T-cell (primary cell): ENCODE results near the gene HERPUD2. TPM values are rescaled to one million over a fixed set of nuclear protein-coding genes. Genes with fewer than 3 reads are reported as not detected.
A peak's percentile ranks its signal among the peaks of the same experiment; 100 is the strongest.

ENCODE experiments used
- ATAC-seq, 4 experiments: fragments of 200-7000 bp in 3 of 4; fragments of 150-1000 bp in 1 of 4; cut with Tn5 transposase; replicated peaks in 1 of 4; 1 replicate in 3 of 4; 2 replicates in 1 of 4; pipeline ENCODE4 v1.10.0; 2021; ENCODE audit warnings: moderate library complexity in 3 of 4, mild to moderate bottlenecking in 2 of 4, moderate number of reproducible peaks in 1 of 4
- CTCF ChIA-PET, 2 donors: fragments of 300-600 bp; sonication (Branson Sonifier 250); formaldehyde crosslinking; loops; one replicate each; lab custom pipeline; 2022; ENCODE audit warnings: antibody characterized with exemption in 2 of 2; lab: Charles Lee
- POLR2A ChIA-PET, 2 donors: fragments of 300-600 bp; sonication (Branson Sonifier 250); formaldehyde crosslinking; loops; one replicate each; lab custom pipeline; 2022; ENCODE audit warnings: antibody characterized with exemption in 2 of 2; lab: Charles Lee
- DNase-seq, 35 experiments: peaks; one replicate each; pipeline versions ENCODE4 v3.0.0 to v3.0.0-alpha.2; 2013 to 2023
- H3K27ac ChIP-seq: one replicate; pipeline ENCODE4 v1.5.1; 2013; ENCODE audit warnings: low read length
- H3K27me3 ChIP-seq, 2 experiments: replicated peaks in 1 of 2; 1 replicate in 1 of 2; 2 replicates in 1 of 2; pipeline versions ENCODE4 v1.6.1 to v1.7.0; 2013; ENCODE audit warnings: low read length in 1 of 2, mixed read lengths in 1 of 2; ENCODE audit not compliant: control insufficient read depth in 2 of 2, insufficient read depth in 2 of 2; ENCODE audit errors: extremely low read depth in 1 of 2
- H3K36me3 ChIP-seq, 2 donors: 1 replicate in 1 of 2; 2 replicates in 1 of 2; pipeline versions ENCODE4 v1.6.1 to v1.7.0; 2013; ENCODE audit warnings: low read length in 1 of 2; ENCODE audit not compliant: control insufficient read depth in 2 of 2, insufficient read depth in 1 of 2; ENCODE audit errors: extremely low read depth in 1 of 2
- H3K4me1 ChIP-seq, 2 experiments: 1 replicate in 1 of 2; 2 replicates in 1 of 2; pipeline versions ENCODE4 v1.6.1 to v1.7.0; 2013; ENCODE audit warnings: low read length in 2 of 2, mixed read lengths in 1 of 2; ENCODE audit not compliant: insufficient read depth in 2 of 2, control insufficient read depth in 1 of 2; ENCODE audit errors: extremely low read depth in 1 of 2
- H3K4me3 ChIP-seq, 2 donors: 1 replicate in 1 of 2; 2 replicates in 1 of 2; pipeline versions ENCODE4 v1.5.1 to v1.7.0; 2013; ENCODE audit warnings: mild to moderate bottlenecking in 2 of 2, low read length in 1 of 2, moderate library complexity in 1 of 2; ENCODE audit not compliant: control insufficient read depth in 1 of 2; ENCODE audit errors: extremely low read depth in 1 of 2
- H3K9me3 ChIP-seq: 2 replicates; pipeline ENCODE4 v1.7.0; 2013
- H3K27ac Mint-ChIP-seq, 2 donors: one replicate each; pipeline ENCODE4 v1.8.0; 2020 to 2021; ENCODE audit warnings: mild to moderate bottlenecking in 2 of 2, mixed read lengths in 2 of 2
- H3K27me3 Mint-ChIP-seq, 2 donors: one replicate each; pipeline ENCODE4 v1.8.0; 2021 to 2022; ENCODE audit warnings: mixed read lengths in 2 of 2
- H3K36me3 Mint-ChIP-seq: one replicate; pipeline ENCODE4 v1.8.0; 2021; ENCODE audit warnings: mixed read lengths
- H3K4me1 Mint-ChIP-seq, 3 donors: one replicate each; pipeline ENCODE4 v1.8.0; 2020 to 2022; ENCODE audit warnings: mixed read lengths in 3 of 3, mild to moderate bottlenecking in 1 of 3
- H3K4me3 Mint-ChIP-seq, 3 donors: one replicate each; pipeline ENCODE4 v1.8.0; 2020 to 2022; ENCODE audit warnings: mild to moderate bottlenecking in 3 of 3, mixed read lengths in 3 of 3, moderate library complexity in 3 of 3
- H3K9me3 Mint-ChIP-seq, 3 donors: one replicate each; pipeline ENCODE4 v1.8.0; 2020 to 2022; ENCODE audit warnings: mixed read lengths in 3 of 3
- WGBS: methylation state at CpG from one replicate; pipeline ENCODE4 v1.1.5; 2013; ENCODE audit warnings: missing lambda C conversion rate; ENCODE audit not compliant: insufficient coverage; 5-methylcytosine and 5-hydroxymethylcytosine counted together
- total RNA-seq, 35 experiments: library from RNA in 6 of 35; stranded (reverse) in 6 of 35; fragments of 120-200 nt in 1 of 35; gene quantifications; one replicate each; pipeline versions ENCODE4 v1.2.1 to v1.2.4 and lab custom pipeline; 2013 to 2026

HERPUD2 gene, protein sequence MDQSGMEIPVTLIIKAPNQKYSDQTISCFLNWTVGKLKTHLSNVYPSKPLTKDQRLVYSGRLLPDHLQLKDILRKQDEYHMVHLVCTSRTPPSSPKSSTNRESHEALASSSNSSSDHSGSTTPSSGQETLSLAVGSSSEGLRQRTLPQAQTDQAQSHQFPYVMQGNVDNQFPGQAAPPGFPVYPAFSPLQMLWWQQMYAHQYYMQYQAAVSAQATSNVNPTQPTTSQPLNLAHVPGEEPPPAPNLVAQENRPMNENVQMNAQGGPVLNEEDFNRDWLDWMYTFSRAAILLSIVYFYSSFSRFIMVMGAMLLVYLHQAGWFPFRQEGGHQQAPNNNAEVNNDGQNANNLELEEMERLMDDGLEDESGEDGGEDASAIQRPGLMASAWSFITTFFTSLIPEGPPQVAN
- 100 to 1,000 TPM in 1 of 5 donors, 10 to 100 TPM in 4; 58.4 to 122 (median 67.5) TPM for total RNA-seq
- total RNA-seq (2013), result 65.2 TPM
- 21.5 to 199 (median 121) reads per million in 29 experiments for total RNA-seq (lab: John Stamatoyannopoulos, UW)

DNA sequence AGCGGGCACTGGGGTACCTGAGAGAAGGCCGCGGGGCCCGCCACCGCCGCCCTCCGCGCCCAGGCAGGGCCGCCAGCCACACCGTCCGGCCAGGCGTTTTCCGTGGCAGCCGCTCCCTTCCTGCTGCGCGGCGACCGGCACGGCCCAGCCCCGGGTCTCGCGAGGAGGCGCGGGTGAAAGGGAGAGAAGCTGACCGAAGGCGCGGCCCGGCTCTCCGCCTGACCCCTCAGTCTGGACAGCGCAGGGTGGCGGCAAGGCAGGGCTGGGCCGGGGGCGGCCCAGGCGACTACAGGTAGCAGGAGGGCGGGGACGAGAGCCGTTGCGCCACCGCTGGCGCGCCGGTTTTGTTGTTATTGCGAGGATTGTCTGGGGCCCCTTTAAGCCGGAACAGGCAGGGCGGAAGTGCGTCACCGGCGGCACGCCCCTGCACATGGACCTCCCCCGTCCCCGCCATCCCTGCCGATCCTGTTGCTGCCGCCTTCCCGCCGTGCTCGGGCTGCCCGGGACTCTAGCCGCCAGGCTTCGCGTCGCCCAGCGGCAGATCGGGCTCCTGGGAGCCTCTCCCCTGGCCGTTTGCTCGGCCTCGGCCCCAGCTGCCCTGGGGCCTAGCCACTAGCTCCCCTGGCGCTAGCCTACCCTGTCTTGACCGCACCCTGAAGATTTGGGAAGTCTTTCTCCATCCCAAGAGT lies at the start of gene HERPUD2:
HERPUD2 (minus strand) TSS at position 352 of the 689 bp plus-strand sequence. CDS start 805 bp downstream, outside the sequence.
- H3K4me3 ChIP-seq, result peak within 1 kb of the TSS; percentile 92 to 96
- H3K36me3 Mint-ChIP-seq, result peaks cover 19% of the 10 kb centered on the region
- POLR2A ChIA-PET, result interaction anchor here (0.7 to 3.7 kb wide), 5 partner anchors 28 to 150 kb away, joined by 3 to 22 read pairs (median 4); partner anchors contain the start of gene SEPTIN7 (in 1 of the 2)
- peaks cover 48 to 64% (median 57%) of the 10 kb centered on the region in 3 donors for H3K4me1 Mint-ChIP-seq
- H3K27me3 ChIP-seq, result no peaks in the 10 kb centered on the region
- H3K27ac Mint-ChIP-seq, result peak within 1 kb of the TSS; percentile 98 to 99
- no peaks in the 10 kb centered on the region for H3K27me3 Mint-ChIP-seq
- H3K9me3 Mint-ChIP-seq, result peaks cover 0 to 7% (median 0%) of the 10 kb centered on the region in 3 donors
- CTCF ChIA-PET, result interaction anchor here (0.8 to 2.6 kb wide), 8 partner anchors 16 to 212 kb away, joined by 3 to 20 read pairs (median 4); partner anchors contain the start of gene SEPTIN7 (in 1 of the 2)
- under 1% methylated on average over 67 of the region's 68 CpGs for WGBS
- DNase-seq (peak; percentile 78 to 96 (median 91)), ATAC-seq (peak; percentile 87 to 88 (median 88))
- H3K4me1 ChIP-seq, result peaks cover 26 to 32% of the 10 kb centered on the region in 2 experiments
- no peaks in the 10 kb centered on the region for H3K36me3 ChIP-seq
- H3K27ac ChIP-seq, result peak within 1 kb of the TSS; percentile 94
- peak within 1 kb of the TSS; percentile 97 to 99 (median 97) for H3K4me3 Mint-ChIP-seq
- H3K9me3 ChIP-seq, result no peaks in the 10 kb centered on the region

DNA sequence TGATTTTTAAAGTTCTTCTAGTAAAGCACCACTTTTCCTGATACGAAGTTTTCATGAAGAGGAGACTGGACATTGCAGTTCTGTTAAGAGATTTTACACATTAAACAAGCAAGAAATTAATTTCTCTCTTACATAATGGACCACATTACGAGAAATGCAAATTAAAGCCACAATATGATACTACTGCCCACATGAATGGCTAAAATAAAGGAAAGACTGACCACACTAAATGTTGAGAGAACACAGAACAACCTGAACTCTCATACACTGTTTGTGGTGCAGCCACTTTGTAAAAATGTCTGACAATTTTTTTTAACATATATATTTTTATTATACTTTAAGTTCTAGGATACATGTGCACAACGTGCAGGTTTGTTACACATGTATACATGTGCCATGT lies 44.0 kb upstream of the HERPUD2 start:
- no peaks in the 10 kb centered on the region for H3K4me1 Mint-ChIP-seq
- Histone ChIP-seq H3K27me3 (no peaks in the 10 kb centered on the region), H3K4me3 (no peak overlapping the region), H3K4me1 (no peaks in the 10 kb centered on the region), H3K9me3 (no peaks in the 10 kb centered on the region), H3K27ac (no peak overlapping the region), H3K36me3 (no peaks in the 10 kb centered on the region)
- H3K9me3 Mint-ChIP-seq, result no peaks in the 10 kb centered on the region
- H3K27ac Mint-ChIP-seq, result no peak overlapping the region
- H3K36me3 Mint-ChIP-seq, result peaks cover 5% of the 10 kb centered on the region
- H3K27me3 Mint-ChIP-seq, result peaks cover 0 to 4% of the 10 kb centered on the region in 2 donors
- ATAC-seq (no peak), DNase-seq (no peak)
- ChIA-PET POLR2A (no interaction called here), CTCF (no interaction called here)
- no CpG with 5 or more reads among the region's 3 CpGs for WGBS
- no peak overlapping the region for H3K4me3 Mint-ChIP-seq

DNA sequence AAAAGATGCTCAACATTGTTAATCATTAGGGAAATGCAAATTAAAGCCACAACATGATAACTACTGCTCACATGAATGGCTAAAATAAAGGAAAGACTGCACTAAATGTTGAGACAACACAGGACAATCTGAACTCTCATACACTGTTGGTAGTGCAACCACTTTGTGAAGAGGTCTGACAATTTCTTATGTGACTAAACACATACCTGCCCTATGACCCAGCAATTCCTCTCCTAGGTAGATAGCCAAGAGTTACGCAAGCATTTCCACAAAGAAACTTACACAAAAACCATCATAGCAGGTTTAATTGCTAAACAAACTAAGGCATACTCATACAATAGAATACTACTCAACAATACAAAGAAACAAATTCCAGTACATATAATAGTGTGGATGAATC lies 41.8 kb upstream of the HERPUD2 start:
- POLR2A ChIA-PET, result no interaction called here
- H3K4me3 ChIP-seq, result no peak overlapping the region
- no peaks in the 10 kb centered on the region for H3K4me1 ChIP-seq
- DNase-seq, result no peak
- H3K4me3 Mint-ChIP-seq, result no peak overlapping the region
- no peaks in the 10 kb centered on the region for H3K9me3 Mint-ChIP-seq
- H3K27me3 Mint-ChIP-seq, result peaks cover 0 to 2% of the 10 kb centered on the region in 2 donors
- no peaks in the 10 kb centered on the region for H3K36me3 Mint-ChIP-seq
- H3K27ac Mint-ChIP-seq, result no peak overlapping the region
- H3K36me3 ChIP-seq, result no peaks in the 10 kb centered on the region
- no peak overlapping the region for H3K27ac ChIP-seq
- peaks cover 0 to 2% (median 0%) of the 10 kb centered on the region in 3 donors for H3K4me1 Mint-ChIP-seq
- no peaks in the 10 kb centered on the region for H3K9me3 ChIP-seq
- no CpG with 5 or more reads among the region's 1 CpG for WGBS
- no peak for ATAC-seq
- H3K27me3 ChIP-seq, result no peaks in the 10 kb centered on the region
- CTCF ChIA-PET, result interaction anchor here in 1 of 2 donors (0.6 kb wide), 1 partner anchor 280 kb away, joined by 3 read pairs; no protein-coding TSS in a partner anchor

DNA sequence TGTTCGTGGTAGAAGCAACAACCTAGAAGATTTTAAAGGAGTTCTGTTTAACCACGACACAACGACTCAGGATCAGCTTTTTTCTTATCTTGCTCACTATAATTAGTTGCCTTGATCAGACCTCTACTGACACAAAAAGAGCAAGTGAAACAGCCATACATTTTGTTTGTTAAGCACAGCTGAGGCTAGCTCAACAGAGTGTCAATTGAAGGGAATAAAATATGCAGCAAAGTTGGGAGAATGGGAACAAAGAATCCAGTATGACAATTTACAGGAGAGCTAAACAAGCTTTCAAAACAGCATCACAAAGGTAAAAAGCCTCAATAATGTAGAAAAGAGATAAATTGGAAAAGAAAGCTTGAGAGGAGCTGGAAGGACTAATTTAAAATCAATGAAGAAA lies 40.5 kb upstream of the HERPUD2 start:
- ATAC-seq (no peak), DNase-seq (no peak)
- H3K4me1 Mint-ChIP-seq, result peaks cover 0 to 7% (median 2%) of the 10 kb centered on the region in 3 donors
- Histone ChIP-seq H3K27me3 (no peaks in the 10 kb centered on the region), H3K4me3 (no peak overlapping the region), H3K36me3 (no peaks in the 10 kb centered on the region), H3K4me1 (peaks cover 0 to 7% of the 10 kb centered on the region in 2 experiments), H3K27ac (no peak overlapping the region), H3K9me3 (no peaks in the 10 kb centered on the region)
- ChIA-PET CTCF (interaction anchor here in 1 of 2 donors (0.8 to 1.2 kb wide), 2 partner anchors 10 to 12 kb away, joined by 3 read pairs; no protein-coding TSS in a partner anchor), POLR2A (no interaction called here)
- H3K27ac Mint-ChIP-seq, result no peak overlapping the region
- peaks cover 0 to 2% of the 10 kb centered on the region in 2 donors for H3K27me3 Mint-ChIP-seq
- no CpG with 5 or more reads among the region's 3 CpGs for WGBS
- no peaks in the 10 kb centered on the region for H3K9me3 Mint-ChIP-seq
- H3K4me3 Mint-ChIP-seq, result no peak overlapping the region
- H3K36me3 Mint-ChIP-seq, result no peaks in the 10 kb centered on the region

DNA sequence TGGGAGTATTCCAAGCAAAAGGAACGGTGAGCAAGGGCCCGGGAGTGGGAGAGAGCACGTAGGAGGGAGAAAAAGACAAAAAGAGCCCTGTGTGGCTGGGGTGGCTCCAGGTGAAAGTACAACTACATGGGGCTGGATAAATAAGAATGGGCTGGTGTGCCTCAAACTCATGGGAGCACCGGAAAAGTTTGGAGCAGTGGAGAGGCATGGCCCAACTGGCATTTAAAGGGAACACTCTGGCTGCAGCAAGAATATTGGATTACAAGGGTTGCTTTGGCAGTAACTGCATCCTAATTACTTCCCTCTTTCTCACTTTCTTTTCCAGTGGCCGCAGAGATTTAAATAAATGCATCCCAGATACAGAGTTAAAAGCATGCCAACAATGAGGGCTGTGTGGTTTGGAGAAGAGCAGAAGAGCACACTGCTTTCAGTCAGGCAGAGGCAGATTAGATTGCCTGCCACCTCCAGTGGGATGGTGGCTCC lies 39.1 kb upstream of the HERPUD2 start:
- CTCF ChIA-PET, result no interaction called here
- peaks cover 0 to 2% of the 10 kb centered on the region in 2 donors for H3K27me3 Mint-ChIP-seq
- no peaks in the 10 kb centered on the region for H3K36me3 ChIP-seq
- DNase-seq (no peak), ATAC-seq (no peak)
- H3K4me1 Mint-ChIP-seq, result peaks cover 8 to 19% (median 14%) of the 10 kb centered on the region in 3 donors
- peaks cover 0 to 21% of the 10 kb centered on the region in 2 experiments for H3K4me1 ChIP-seq
- no peak overlapping the region for H3K4me3 Mint-ChIP-seq
- POLR2A ChIA-PET, result no interaction called here
- H3K9me3 Mint-ChIP-seq, result no peaks in the 10 kb centered on the region
- no peak overlapping the region for H3K27ac ChIP-seq
- no peaks in the 10 kb centered on the region for H3K27me3 ChIP-seq
- H3K4me3 ChIP-seq, result no peak overlapping the region
- H3K36me3 Mint-ChIP-seq, result no peaks in the 10 kb centered on the region
- 91% methylated on average over 3 of the region's 5 CpGs for WGBS
- H3K27ac Mint-ChIP-seq, result no peak overlapping the region
- no peaks in the 10 kb centered on the region for H3K9me3 ChIP-seq

DNA sequence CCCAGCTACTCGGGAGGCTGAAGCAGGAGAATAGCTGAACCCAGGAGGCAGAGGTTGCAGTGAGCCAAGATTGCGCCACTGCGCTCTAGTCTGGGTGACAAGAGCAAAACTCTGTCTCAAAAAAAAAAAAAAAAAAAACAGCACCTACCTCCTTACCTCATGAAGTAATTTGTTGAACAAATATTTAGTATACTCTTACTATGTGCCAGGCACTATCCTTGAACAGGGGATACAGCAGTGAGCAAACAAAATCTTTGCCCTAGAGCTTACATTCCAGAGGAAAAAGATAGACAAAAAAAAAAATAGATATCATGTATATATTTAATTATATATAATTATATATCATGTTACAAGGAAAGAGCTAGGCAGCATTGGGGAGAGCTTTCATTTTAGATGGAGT lies 36.4 kb upstream of the HERPUD2 start:
- peaks cover 0 to 2% of the 10 kb centered on the region in 2 donors for H3K27me3 Mint-ChIP-seq
- Histone ChIP-seq H3K27ac (no peak overlapping the region), H3K4me3 (no peak overlapping the region), H3K4me1 (peaks cover 5 to 45% of the 10 kb centered on the region in 2 experiments), H3K36me3 (no peaks in the 10 kb centered on the region), H3K27me3 (no peaks in the 10 kb centered on the region), H3K9me3 (no peaks in the 10 kb centered on the region)
- no peak overlapping the region for H3K27ac Mint-ChIP-seq
- ChIA-PET CTCF (interaction anchor here (0.7 to 1.6 kb wide), 4 partner anchors 22 to 617 kb away, joined by 3 to 8 read pairs (median 4); no protein-coding TSS in a partner anchor), POLR2A (no interaction called here)
- H3K36me3 Mint-ChIP-seq, result no peaks in the 10 kb centered on the region
- no peak overlapping the region for H3K4me3 Mint-ChIP-seq
- no peak for ATAC-seq
- no peak for DNase-seq
- WGBS, result no CpG with 5 or more reads among the region's 3 CpGs
- no peaks in the 10 kb centered on the region for H3K9me3 Mint-ChIP-seq
- H3K4me1 Mint-ChIP-seq, result peaks cover 31 to 44% (median 39%) of the 10 kb centered on the region in 3 donors
